ENCODE measurements around the gene ZG16.

Gene ZG16

GRCh38 chr16:29819506-29819905, 41.5 kb downstream of the ZG16 start:
- Histone ChIP-seq H3K4me1 (ENCODE audit: low read length) (peaks cover 42% of the 10 kb centered on the region), H3F3A (ENCODE audit: insufficient read depth, low read length) (peaks cover 41% of the 10 kb centered on the region), H3K27me3 (replicated peaks; ENCODE audit: insufficient read depth, low read length) (no peaks in the 10 kb centered on the region), H3K79me2 (ENCODE audit: low read length) (peaks cover 74% of the 10 kb centered on the region), H3K36me3 (replicated peaks; ENCODE audit: insufficient read depth, low read length) (no peaks in the 10 kb centered on the region), H3K9me2 (replicated peaks; ENCODE audit: insufficient read depth, low read length) (no peaks in the 10 kb centered on the region), H3K4me2 (ENCODE audit: low read depth, low read length) (peak overlapping the region; percentile 90; the same call in 1 of the 2 replicates), H3K9me3 (replicated peaks; ENCODE audit: insufficient read depth, low read length) (no peaks in the 10 kb centered on the region), H2AFZ (ENCODE audit: low read length) (no peak overlapping the region), H3K9ac (ENCODE audit: low read length) (peak overlapping the region; percentile 68; the same call in 1 of the 2 replicates), H4K20me1 (ENCODE audit: insufficient read depth, low read length) (no peaks in the 10 kb centered on the region), H3K27ac (ENCODE audit: low read length) (peak overlapping the region; percentile 80; the same call in 1 of the 2 replicates), H3K4me3 (ENCODE audit: low read length) (peak overlapping the region; percentile 70)
- no peak for DNase-seq
- TF ChIP-seq EZH2phosphoT487 (IDR thresholded peaks at IDR 0.05; ENCODE audit: low read length), result no peak
- TF ChIP-seq, protein P1, sequence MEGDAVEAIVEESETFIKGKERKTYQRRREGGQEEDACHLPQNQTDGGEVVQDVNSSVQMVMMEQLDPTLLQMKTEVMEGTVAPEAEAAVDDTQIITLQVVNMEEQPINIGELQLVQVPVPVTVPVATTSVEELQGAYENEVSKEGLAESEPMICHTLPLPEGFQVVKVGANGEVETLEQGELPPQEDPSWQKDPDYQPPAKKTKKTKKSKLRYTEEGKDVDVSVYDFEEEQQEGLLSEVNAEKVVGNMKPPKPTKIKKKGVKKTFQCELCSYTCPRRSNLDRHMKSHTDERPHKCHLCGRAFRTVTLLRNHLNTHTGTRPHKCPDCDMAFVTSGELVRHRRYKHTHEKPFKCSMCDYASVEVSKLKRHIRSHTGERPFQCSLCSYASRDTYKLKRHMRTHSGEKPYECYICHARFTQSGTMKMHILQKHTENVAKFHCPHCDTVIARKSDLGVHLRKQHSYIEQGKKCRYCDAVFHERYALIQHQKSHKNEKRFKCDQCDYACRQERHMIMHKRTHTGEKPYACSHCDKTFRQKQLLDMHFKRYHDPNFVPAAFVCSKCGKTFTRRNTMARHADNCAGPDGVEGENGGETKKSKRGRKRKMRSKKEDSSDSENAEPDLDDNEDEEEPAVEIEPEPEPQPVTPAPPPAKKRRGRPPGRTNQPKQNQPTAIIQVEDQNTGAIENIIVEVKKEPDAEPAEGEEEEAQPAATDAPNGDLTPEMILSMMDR (IDR thresholded peaks at IDR 0.05; ENCODE audit: low read length), result no peak
- no peak for TF ChIP-seq EZH2 (optimal IDR thresholded peaks at IDR 0.05; ENCODE audit: low read depth, low read length)

DNA sequence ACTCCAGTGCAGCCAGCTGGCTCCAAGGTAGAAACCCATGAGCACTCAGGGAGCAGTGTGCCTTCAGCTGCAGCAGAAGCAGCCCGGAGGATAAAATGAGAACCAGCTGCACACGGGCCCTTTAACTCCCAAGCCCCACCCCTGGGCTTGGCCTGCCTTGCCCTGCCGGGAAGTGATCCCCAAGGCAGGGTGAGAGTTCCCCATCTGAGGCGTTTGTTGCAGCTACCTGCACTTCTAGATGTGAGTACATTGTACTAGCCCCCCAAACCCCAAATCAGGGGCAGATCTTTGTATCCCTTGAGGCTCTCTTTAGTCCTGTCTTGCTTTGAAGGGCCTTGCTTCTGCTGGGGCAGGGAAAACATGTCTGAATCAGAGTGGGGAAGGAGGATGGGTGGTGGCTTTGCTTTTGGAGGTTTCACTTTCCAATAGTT, 42.2 kb downstream of the ZG16 start, which contains the start of gene MVP:
Gene MVP (plus strand): TSS at position 192 of the 431 bp plus-strand sequence. CDS start 10,088 bp downstream, outside the sequence.
- Histone ChIP-seq H3K9me2 (replicated peaks; ENCODE audit: insufficient read depth, low read length) (no peaks in the 10 kb centered on the region), H2AFZ (ENCODE audit: low read length) (no peak within 1 kb of the TSS), H3K9ac (ENCODE audit: low read length) (peak within 1 kb of the TSS; percentile 68), H4K20me1 (ENCODE audit: insufficient read depth, low read length) (no peaks in the 10 kb centered on the region), H3K36me3 (replicated peaks; ENCODE audit: insufficient read depth, low read length) (no peaks in the 10 kb centered on the region), H3K9me3 (replicated peaks; ENCODE audit: insufficient read depth, low read length) (no peaks in the 10 kb centered on the region), H3K79me2 (ENCODE audit: low read length) (peaks cover 80% of the 10 kb centered on the region), H3K4me3 (ENCODE audit: low read length) (peak within 1 kb of the TSS; percentile 70), H3K4me2 (ENCODE audit: low read depth, low read length) (peak within 1 kb of the TSS; percentile 90), H3K4me1 (ENCODE audit: low read length) (peaks cover 46% of the 10 kb centered on the region), H3K27me3 (replicated peaks; ENCODE audit: insufficient read depth, low read length) (no peaks in the 10 kb centered on the region), H3K27ac (ENCODE audit: low read length) (peak within 1 kb of the TSS; percentile 80), H3F3A (ENCODE audit: insufficient read depth, low read length) (peaks cover 41% of the 10 kb centered on the region)
- DNase-seq, result peak; percentile 78
- TF ChIP-seq EZH2 (optimal IDR thresholded peaks at IDR 0.05; ENCODE audit: low read depth, low read length), result no peak
- TF ChIP-seq EZH2phosphoT487 (IDR thresholded peaks at IDR 0.05; ENCODE audit: low read length), result no peak
- TF ChIP-seq, protein P1 (IDR thresholded peaks at IDR 0.05; ENCODE audit: low read length), result no peak

DNA sequence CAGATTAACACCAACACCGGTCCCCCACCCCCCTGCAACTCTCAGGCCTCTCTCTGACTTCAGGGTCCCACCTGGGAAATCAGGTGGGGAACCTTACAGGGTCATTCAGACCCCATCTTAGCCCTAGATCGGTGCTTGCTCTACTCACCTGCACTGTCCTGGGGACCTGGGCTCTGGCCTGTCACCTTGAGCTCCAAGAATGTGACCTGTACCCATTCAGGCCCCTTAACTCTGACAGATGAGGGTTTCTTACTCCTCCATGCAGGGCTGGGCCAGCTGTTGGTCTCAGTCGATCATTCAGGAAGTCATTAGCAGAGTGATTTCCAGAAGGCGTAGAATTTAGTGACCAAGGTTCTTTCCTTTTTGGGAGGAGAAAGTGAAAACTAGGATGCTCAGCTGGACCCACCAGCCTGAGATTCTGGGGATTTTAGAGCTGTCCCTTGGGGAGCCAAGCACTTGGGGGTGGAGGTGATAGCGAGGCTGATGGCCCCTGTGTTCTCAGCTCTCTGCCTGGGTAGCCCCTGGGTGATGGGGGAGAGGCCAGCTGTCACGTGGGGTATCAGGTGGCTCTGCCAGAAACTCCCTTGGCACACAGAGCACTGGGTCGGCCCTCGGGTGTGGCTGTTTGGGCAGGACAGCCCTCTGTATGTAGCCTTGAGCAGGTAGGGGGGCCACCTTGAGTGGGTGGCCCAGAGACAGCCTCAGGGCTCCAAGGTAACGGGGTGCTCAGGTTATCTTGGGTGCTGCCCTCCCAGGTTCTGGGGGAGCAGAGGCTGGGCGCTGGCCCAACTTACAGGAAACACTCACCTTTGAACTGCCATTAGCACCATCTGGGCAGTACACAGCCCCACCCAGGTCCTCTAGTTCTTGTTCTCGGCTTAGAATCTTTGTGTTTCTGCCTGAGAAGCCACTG, 42.9 kb downstream of the ZG16 start:
- Histone ChIP-seq H3K4me2 (ENCODE audit: low read depth, low read length) (peak overlapping the region; percentile 90), H3K4me1 (ENCODE audit: low read length) (peaks cover 48% of the 10 kb centered on the region), H2AFZ (ENCODE audit: low read length) (no peak overlapping the region), H3K27ac (ENCODE audit: low read length) (peak overlapping the region; percentile 80), H3K9ac (ENCODE audit: low read length) (peak overlapping the region; percentile 68), H3K36me3 (replicated peaks; ENCODE audit: insufficient read depth, low read length) (no peaks in the 10 kb centered on the region), H4K20me1 (ENCODE audit: insufficient read depth, low read length) (no peaks in the 10 kb centered on the region), H3F3A (ENCODE audit: insufficient read depth, low read length) (peaks cover 41% of the 10 kb centered on the region), H3K4me3 (ENCODE audit: low read length) (peak overlapping the region; percentile 70), H3K79me2 (ENCODE audit: low read length) (peaks cover 87% of the 10 kb centered on the region), H3K9me3 (replicated peaks; ENCODE audit: insufficient read depth, low read length) (no peaks in the 10 kb centered on the region), H3K27me3 (replicated peaks; ENCODE audit: insufficient read depth, low read length) (no peaks in the 10 kb centered on the region), H3K9me2 (replicated peaks; ENCODE audit: insufficient read depth, low read length) (no peaks in the 10 kb centered on the region)
- TF ChIP-seq EZH2 (optimal IDR thresholded peaks at IDR 0.05; ENCODE audit: low read depth, low read length), result no peak
- TF ChIP-seq, protein P1 (IDR thresholded peaks at IDR 0.05; ENCODE audit: low read length), result no peak
- no peak for TF ChIP-seq EZH2phosphoT487 (IDR thresholded peaks at IDR 0.05; ENCODE audit: low read length)
- DNase-seq, result peak; percentile 62

Measured in MM.1S (cell line).